H1 (cell line): Measurements from ENCODE around the gene IFNL2. TPM values are rescaled to one million over a fixed set of nuclear protein-coding genes. Genes with fewer than 3 reads are reported as not detected.
"Not testable (repeated sequence)": the region's sequence is repeated elsewhere in the genome, so short reads cannot be mapped to it uniquely, and the experiment has no call there.

Source experiments
- CTCF ChIA-PET: fragments of 300-600 bp; sonication (Branson Sonifier 250); formaldehyde crosslinking; loops from one replicate; lab custom pipeline; 2021; ENCODE audit not compliant: partially characterized antibody; lab: Charles Lee
- POLR2A ChIA-PET: fragments of 300-600 bp; sonication (Branson Sonifier 250); formaldehyde crosslinking; loops from one replicate; lab custom pipeline; 2021; ENCODE audit warnings: inconsistent platforms; ENCODE audit not compliant: partially characterized antibody; lab: Charles Lee
- DNase-seq, 2 experiments: peaks; one replicate each; pipeline versions ENCODE4 v3.0.0 to v3.0.0-alpha.2; 2010 to 2022; ENCODE audit warnings: low spot score in 2 of 2, low read depth in 1 of 2, mixed read lengths in 1 of 2
- FAIRE-seq: peaks from 2 replicates; lab custom pipeline; 2011; peaks lifted over from hg19 to GRCh38; lab: Jason Lieb, UNC
- H2AFZ ChIP-seq: 2 replicates; pipeline ENCODE4 v1.8.1; 2012; ENCODE audit warnings: low read length, inconsistent platforms
- H2AK5ac ChIP-seq: 2 replicates; pipeline ENCODE4 v1.6.1; 2013; ENCODE audit warnings: low read depth, low read length
- H2BK120ac ChIP-seq: replicated peaks from 2 replicates; pipeline ENCODE3; 2013; ENCODE audit warnings: low read depth, low read length, inconsistent platforms
- H2BK12ac ChIP-seq: 2 replicates; pipeline ENCODE4 v1.6.1; 2013; ENCODE audit warnings: low read depth, low read length
- H2BK15ac ChIP-seq: 2 replicates; pipeline ENCODE4 v1.6.1; 2013; ENCODE audit warnings: low read length
- H2BK20ac ChIP-seq: 2 replicates; pipeline ENCODE4 v1.6.1; 2013; ENCODE audit warnings: low read length
- H2BK5ac ChIP-seq: 2 replicates; pipeline ENCODE4 v1.6.1; 2013; ENCODE audit warnings: low read depth, low read length
- H3K14ac ChIP-seq: 2 replicates; pipeline ENCODE4 v1.6.1; 2013; ENCODE audit warnings: inconsistent platforms; ENCODE audit not compliant: insufficient read length
- H3K18ac ChIP-seq: 2 replicates; pipeline ENCODE4 v1.6.1; 2013; ENCODE audit warnings: low read length; ENCODE audit errors: extremely low read depth
- H3K23ac ChIP-seq: 2 replicates; pipeline ENCODE4 v1.6.1; 2013; ENCODE audit warnings: inconsistent platforms; ENCODE audit not compliant: insufficient read length
- H3K23me2 ChIP-seq: 2 replicates; pipeline ENCODE4 v1.6.1; 2013; ENCODE audit warnings: low read depth, low read length
- H3K27ac ChIP-seq: 2 replicates; pipeline ENCODE4 v1.6.1; 2011; ENCODE audit warnings: low read depth, low read length, inconsistent platforms
- H3K27me3 ChIP-seq, 4 experiments: replicated peaks in 1 of 4; 1 replicate in 1 of 4; 2 replicates in 3 of 4; pipeline versions ENCODE4 v1.6.1 to v1.8.1; 2011 to 2013; ENCODE audit warnings: low read length in 3 of 4, mild to moderate bottlenecking in 3 of 4, inconsistent platforms in 2 of 4, mixed read lengths in 2 of 4, moderate library complexity in 1 of 4; ENCODE audit not compliant: control insufficient read depth in 3 of 4, insufficient read depth in 3 of 4; ENCODE audit errors: extremely low read depth in 1 of 4
- H3K36me3 ChIP-seq, 4 experiments: 2 replicates each; pipeline versions ENCODE4 v1.6.1 to v1.8.1; 2011 to 2013; ENCODE audit warnings: mild to moderate bottlenecking in 4 of 4, low read length in 3 of 4, moderate library complexity in 2 of 4, control low read depth in 1 of 4, inconsistent platforms in 1 of 4; ENCODE audit not compliant: insufficient read depth in 4 of 4, control insufficient read depth in 2 of 4
- H3K4ac ChIP-seq: replicated peaks from 2 replicates; pipeline ENCODE3; 2013; ENCODE audit warnings: low read length, low read depth, mixed read lengths, inconsistent platforms; ENCODE audit not compliant: insufficient read length
- H3K4me1 ChIP-seq, 4 experiments: replicated peaks in 1 of 4; 1 replicate in 1 of 4; 2 replicates in 3 of 4; pipeline versions ENCODE4 v1.6.1 to v1.8.1; 2011 to 2013; ENCODE audit warnings: low read length in 3 of 4, inconsistent platforms in 2 of 4, mixed read lengths in 1 of 4; ENCODE audit not compliant: insufficient read depth in 4 of 4, control insufficient read depth in 3 of 4
- H3K4me2 ChIP-seq, 2 experiments: 2 replicates each; pipeline versions ENCODE4 v1.6.1 to v1.8.1; 2011 to 2013; ENCODE audit warnings: low read depth in 2 of 2, low read length in 2 of 2, control low read depth in 1 of 2, inconsistent platforms in 1 of 2, mild to moderate bottlenecking in 1 of 2; ENCODE audit not compliant: insufficient read depth in 1 of 2
- H3K4me3 ChIP-seq, 4 experiments: fragments of 200-600, 300-600 bp in 1 of 4; sonication (generic), shearing (Covaris generic), sonication (Bioruptor Twin) in 1 of 4; 2 replicates each; pipeline versions ENCODE4 v1.5.1 to v1.8.1; 2011 to 2016; ENCODE audit warnings: low read length in 4 of 4, low read depth in 3 of 4, control low read depth in 2 of 4, inconsistent platforms in 2 of 4, mild to moderate bottlenecking in 2 of 4, mixed read lengths in 1 of 4, moderate library complexity in 1 of 4; ENCODE audit not compliant: insufficient read depth in 2 of 4; ENCODE audit errors: extremely low read depth in 1 of 4
- H3K56ac ChIP-seq: replicated peaks from 2 replicates; pipeline ENCODE3; 2013; ENCODE audit warnings: low read depth, mild to moderate bottlenecking, mixed read lengths, low read length, inconsistent platforms; ENCODE audit not compliant: insufficient read length
- H3K79me1 ChIP-seq: 2 replicates; pipeline ENCODE4 v1.6.1; 2013; ENCODE audit warnings: low read depth, low read length, control low read depth
- H3K79me2 ChIP-seq, 2 experiments: 2 replicates each; pipeline versions ENCODE4 v1.6.1 to v1.8.1; 2012 to 2013; ENCODE audit warnings: low read length in 2 of 2, mild to moderate bottlenecking in 2 of 2, inconsistent platforms in 1 of 2; ENCODE audit not compliant: insufficient read depth in 2 of 2, control insufficient read depth in 1 of 2
- H3K9ac ChIP-seq, 4 experiments: replicated peaks in 1 of 4; 1 replicate in 1 of 4; 2 replicates in 3 of 4; pipeline versions ENCODE4 v1.6.1 to v1.8.1; 2011 to 2013; ENCODE audit warnings: low read depth in 3 of 4, low read length in 3 of 4, control low read depth in 2 of 4, mild to moderate bottlenecking in 2 of 4, moderate library complexity in 2 of 4, inconsistent platforms in 1 of 4; ENCODE audit errors: extremely low read depth in 1 of 4
- H3K9me3 ChIP-seq, 2 experiments: 2 replicates each; pipeline versions ENCODE4 v1.6.1 to v1.8.1; 2012 to 2013; ENCODE audit warnings: mild to moderate bottlenecking in 2 of 2, moderate library complexity in 2 of 2, control low read depth in 1 of 2, inconsistent platforms in 1 of 2, low read depth in 1 of 2, low read length in 1 of 2, mixed read lengths in 1 of 2; ENCODE audit not compliant: insufficient read depth in 2 of 2
- H4K20me1 ChIP-seq, 2 experiments: replicated peaks in 1 of 2; 2 replicates each; pipeline versions ENCODE3 to v1.8.1; 2011 to 2013; ENCODE audit warnings: inconsistent platforms in 2 of 2, low read length in 2 of 2, mild to moderate bottlenecking in 1 of 2; ENCODE audit not compliant: insufficient read depth in 2 of 2, control insufficient read depth in 1 of 2
- H4K5ac ChIP-seq: 2 replicates; pipeline ENCODE4 v1.6.1; 2013; ENCODE audit warnings: low read length, low read depth, mixed read lengths, inconsistent platforms; ENCODE audit not compliant: insufficient read length
- H4K8ac ChIP-seq: 2 replicates; pipeline ENCODE4 v1.8.0; 2013; ENCODE audit warnings: mild to moderate bottlenecking, moderate library complexity, low read length, inconsistent platforms; ENCODE audit not compliant: insufficient read depth; ENCODE audit errors: extremely low read depth
- H4K91ac ChIP-seq: replicated peaks from 2 replicates; pipeline ENCODE3; 2013; ENCODE audit warnings: low read length, mixed read lengths, inconsistent platforms; ENCODE audit not compliant: insufficient read length
- WGBS, 2 experiments: shearing (Covaris generic) in 1 of 2; methylation state at CpG; one replicate each; pipeline versions ENCODE4 v1.1.6 to v1.1.7; 2013 to 2015; ENCODE audit warnings: low lambda C conversion rate in 2 of 2, mixed read lengths in 2 of 2, inconsistent platforms in 1 of 2, low coverage in 1 of 2, missing lambda C conversion rate in 1 of 2; ENCODE audit not compliant: insufficient replicate concordance in 2 of 2, insufficient coverage in 1 of 2, insufficient read length in 1 of 2; ENCODE audit errors: extremely low coverage in 1 of 2, missing lambda C conversion rate in 1 of 2; 5-methylcytosine and 5-hydroxymethylcytosine counted together
- polyA plus RNA-seq, 7 experiments: library from polyadenylated mRNA; depleted of rRNA in 3 of 7; stranded (reverse) in 5 of 7; unstranded in 2 of 7; fragments of >200 nt in 5 of 7; fragments of 200-250 nt in 2 of 7; gene quantifications; 1 replicate in 5 of 7; 2 replicates in 1 of 7; 4 replicates in 1 of 7; pipeline versions ENCODE4 v1.2.1 to v1.2.3, GENCODE V29; 2011 to 2013; ENCODE audit warnings: missing spikeins in 2 of 7, mixed read lengths in 2 of 7
- total RNA-seq: library from RNA; stranded (reverse); fragmentation: NEBNext Ultra II Directional; extraction: Animal tissue kit (Norgen Biotek cat#: 25700); gene quantifications from 2 replicates; pipeline ENCODE4 v1.2.1, GENCODE V29; 2021

IFNL2 gene
- total and polyA plus RNA-seq, 2 of the 8 experiments (the other 6 are each of a cell fraction or from before 2014, with no cell fraction given): not detected

DNA sequence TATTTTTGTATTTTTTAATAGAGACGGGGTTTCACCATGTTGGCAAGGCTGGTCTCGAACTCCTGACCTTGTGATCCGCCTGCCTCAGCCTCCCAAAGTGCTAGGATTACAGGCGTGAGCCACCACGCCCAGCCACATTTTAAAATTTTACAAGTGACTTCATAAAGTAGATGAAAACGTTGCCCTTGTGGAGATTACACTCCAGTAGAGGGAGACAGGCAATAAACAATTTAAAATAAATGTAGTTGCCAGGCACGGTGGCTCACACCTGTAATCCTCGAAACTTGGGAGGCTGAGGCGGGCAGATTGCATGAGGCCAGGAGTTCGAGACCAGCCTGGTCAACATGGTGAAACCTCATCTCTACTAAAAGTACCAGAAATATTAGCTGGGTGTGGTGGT is 49.1 kb upstream of the IFNL2 start:
- H2BK20ac ChIP-seq, H3K4me1 ChIP-seq, H2AK5ac ChIP-seq, H3K4me2 ChIP-seq, H4K8ac ChIP-seq, H3K23me2 ChIP-seq, H3K4ac ChIP-seq, H4K91ac ChIP-seq, H3K18ac ChIP-seq, H3K9me3 ChIP-seq, H4K5ac ChIP-seq, H3K79me1 ChIP-seq, DNase-seq, H3K9ac ChIP-seq, H3K36me3 ChIP-seq, H3K4me3 ChIP-seq, H3K14ac ChIP-seq, H3K27ac ChIP-seq, H2BK120ac ChIP-seq, H2BK15ac ChIP-seq, H3K56ac ChIP-seq, POLR2A ChIA-PET, H2BK5ac ChIP-seq, H4K20me1 ChIP-seq, H3K79me2 ChIP-seq, FAIRE-seq, H2AFZ ChIP-seq, H3K27me3 ChIP-seq, H2BK12ac ChIP-seq, H3K23ac ChIP-seq: not testable (repeated sequence)
- WGBS, 2 experiments: 76% methylated on average over 10 of the region's 10 CpGs; no CpG with 5 or more reads in 1 of the 2 experiments
- CTCF ChIA-PET: interaction anchor here (1.0 to 1.3 kb wide), 3 partner anchors 37 to 109 kb away, joined by 3 to 6 read pairs (median 4); no protein-coding TSS in a partner anchor
